Mucosa of descending colon (tissue), 3 donors: ENCODE measurements around the gene OTOA. TPM values are rescaled to one million over a fixed set of nuclear protein-coding genes. Genes with fewer than 3 reads are reported as not detected.

Experiments
- ATAC-seq: fragments of 200-7000 bp; cut with Tn5 transposase; one replicate; pipeline ENCODE4 v1.9.1; 2020; ENCODE audit warnings: mild to moderate bottlenecking, moderate library complexity
- DNase-seq, 3 donors: peaks; one replicate each; pipeline ENCODE4 v3.0.0-alpha.2; 2020
- H3K36me3 ChIP-seq: fragments of 200-600 bp; one replicate; pipeline ENCODE4 v1.8.0; 2021; ENCODE audit warnings: low read depth, mild to moderate bottlenecking
- H3K4me1 ChIP-seq: fragments of 200-600 bp; one replicate; pipeline ENCODE4 v1.8.0; 2021; ENCODE audit warnings: low read depth, mild to moderate bottlenecking
- H3K4me3 ChIP-seq: fragments of 200-600 bp; one replicate; pipeline ENCODE4 v1.8.0; 2021; ENCODE audit warnings: mild to moderate bottlenecking
- H3K9me3 ChIP-seq: fragments of 200-600 bp; one replicate; pipeline ENCODE4 v1.8.0; 2021; ENCODE audit warnings: mild to moderate bottlenecking
- intact Hi-C, 2 donors: fragments of 100-400 bp; cut with DNase I in 1 of 2; cut with micrococcal nuclease in 1 of 2; formaldehyde crosslinking; loops; one replicate each; pipeline versions ENCODE4 v1.11.0 to v1.11.1; 2022; cut with DNase I, micrococcal nuclease
- total RNA-seq, 3 donors: library from RNA; stranded (reverse); fragmentation: NEBNext Ultra II Directional in 2 of 3; extraction: Animal tissue kit (Norgen Biotek cat#: 25700) in 2 of 3; gene quantifications; one replicate each; pipeline versions ENCODE4 v1.2.1 to v1.2.4, GENCODE V29; 2021 to 2023
- TF ChIP-seq, protein P1 (sequence below): fragments of 200-600 bp; IDR thresholded peaks from one replicate; pipeline ENCODE4 v1.8.0; 2022; ENCODE audit warnings: antibody characterized with exemption, mild to moderate bottlenecking
- donor health status: DM: no; HTN: no; CAD: no; lungs with moderate emphysema.
- donor health status: DM: no; HTN: no; CAD: no.
- donor health status: DM: no; HTN: yes; CAD: no.

OTOA gene
- total RNA-seq, 3 donors from 2014 or later: 0.14 to 0.36 (median 0.25) TPM

DNA sequence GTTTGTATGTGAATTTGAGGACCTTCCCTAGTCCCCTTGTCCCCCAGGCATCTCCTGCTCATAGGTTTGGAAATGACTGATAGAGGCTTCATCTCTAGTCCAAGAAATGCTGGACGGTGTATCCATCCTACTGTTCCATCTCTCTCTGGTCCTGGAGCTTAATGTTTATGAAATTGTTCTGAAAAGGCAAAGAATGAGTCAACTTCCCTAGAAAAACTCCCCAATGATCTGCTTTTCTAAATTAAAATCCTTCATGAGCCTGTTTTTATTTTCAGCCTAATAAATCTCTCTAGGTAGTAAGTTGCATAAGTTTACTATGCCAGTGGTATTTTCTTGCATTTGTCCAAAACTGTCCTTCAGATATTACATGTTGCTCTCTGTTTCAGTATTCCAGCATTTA is 9.3 kb upstream of the OTOA start:
- Histone ChIP-seq H3K4me3 (no peak overlapping the region), H3K36me3 (no peaks in the 10 kb centered on the region), H3K9me3 (no peaks in the 10 kb centered on the region), H3K4me1 (no peaks in the 10 kb centered on the region)
- TF ChIP-seq, protein P1, sequence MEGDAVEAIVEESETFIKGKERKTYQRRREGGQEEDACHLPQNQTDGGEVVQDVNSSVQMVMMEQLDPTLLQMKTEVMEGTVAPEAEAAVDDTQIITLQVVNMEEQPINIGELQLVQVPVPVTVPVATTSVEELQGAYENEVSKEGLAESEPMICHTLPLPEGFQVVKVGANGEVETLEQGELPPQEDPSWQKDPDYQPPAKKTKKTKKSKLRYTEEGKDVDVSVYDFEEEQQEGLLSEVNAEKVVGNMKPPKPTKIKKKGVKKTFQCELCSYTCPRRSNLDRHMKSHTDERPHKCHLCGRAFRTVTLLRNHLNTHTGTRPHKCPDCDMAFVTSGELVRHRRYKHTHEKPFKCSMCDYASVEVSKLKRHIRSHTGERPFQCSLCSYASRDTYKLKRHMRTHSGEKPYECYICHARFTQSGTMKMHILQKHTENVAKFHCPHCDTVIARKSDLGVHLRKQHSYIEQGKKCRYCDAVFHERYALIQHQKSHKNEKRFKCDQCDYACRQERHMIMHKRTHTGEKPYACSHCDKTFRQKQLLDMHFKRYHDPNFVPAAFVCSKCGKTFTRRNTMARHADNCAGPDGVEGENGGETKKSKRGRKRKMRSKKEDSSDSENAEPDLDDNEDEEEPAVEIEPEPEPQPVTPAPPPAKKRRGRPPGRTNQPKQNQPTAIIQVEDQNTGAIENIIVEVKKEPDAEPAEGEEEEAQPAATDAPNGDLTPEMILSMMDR: no peak
- no peak for DNase-seq
- intact Hi-C loops: no loop called here
- ATAC-seq: no peak

DNA sequence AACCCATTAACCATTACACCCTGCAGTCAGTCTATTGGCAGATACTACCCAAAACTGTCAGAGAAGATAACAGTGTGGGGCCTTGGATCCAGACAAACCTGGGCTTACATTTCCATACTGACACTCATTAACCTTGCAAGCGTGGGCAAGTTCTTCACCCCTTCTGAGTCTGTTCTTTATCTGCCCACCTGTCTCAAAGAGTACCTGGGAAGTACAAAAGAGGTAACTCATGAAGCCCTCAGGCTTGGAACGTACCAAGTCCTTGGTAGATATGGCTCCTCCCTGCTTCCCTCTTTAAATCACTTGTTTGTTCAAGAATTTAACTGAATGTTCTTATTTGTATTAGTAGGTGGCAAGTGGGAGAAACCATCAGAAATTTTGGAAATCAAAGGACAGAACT is 8.9 kb upstream of the OTOA start:
- DNase-seq (no peak), ATAC-seq (no peak)
- Histone ChIP-seq H3K36me3 (no peaks in the 10 kb centered on the region), H3K4me3 (no peak overlapping the region), H3K9me3 (no peaks in the 10 kb centered on the region), H3K4me1 (no peaks in the 10 kb centered on the region)
- intact Hi-C loops: no loop called here
- TF ChIP-seq, protein P1: no peak

DNA sequence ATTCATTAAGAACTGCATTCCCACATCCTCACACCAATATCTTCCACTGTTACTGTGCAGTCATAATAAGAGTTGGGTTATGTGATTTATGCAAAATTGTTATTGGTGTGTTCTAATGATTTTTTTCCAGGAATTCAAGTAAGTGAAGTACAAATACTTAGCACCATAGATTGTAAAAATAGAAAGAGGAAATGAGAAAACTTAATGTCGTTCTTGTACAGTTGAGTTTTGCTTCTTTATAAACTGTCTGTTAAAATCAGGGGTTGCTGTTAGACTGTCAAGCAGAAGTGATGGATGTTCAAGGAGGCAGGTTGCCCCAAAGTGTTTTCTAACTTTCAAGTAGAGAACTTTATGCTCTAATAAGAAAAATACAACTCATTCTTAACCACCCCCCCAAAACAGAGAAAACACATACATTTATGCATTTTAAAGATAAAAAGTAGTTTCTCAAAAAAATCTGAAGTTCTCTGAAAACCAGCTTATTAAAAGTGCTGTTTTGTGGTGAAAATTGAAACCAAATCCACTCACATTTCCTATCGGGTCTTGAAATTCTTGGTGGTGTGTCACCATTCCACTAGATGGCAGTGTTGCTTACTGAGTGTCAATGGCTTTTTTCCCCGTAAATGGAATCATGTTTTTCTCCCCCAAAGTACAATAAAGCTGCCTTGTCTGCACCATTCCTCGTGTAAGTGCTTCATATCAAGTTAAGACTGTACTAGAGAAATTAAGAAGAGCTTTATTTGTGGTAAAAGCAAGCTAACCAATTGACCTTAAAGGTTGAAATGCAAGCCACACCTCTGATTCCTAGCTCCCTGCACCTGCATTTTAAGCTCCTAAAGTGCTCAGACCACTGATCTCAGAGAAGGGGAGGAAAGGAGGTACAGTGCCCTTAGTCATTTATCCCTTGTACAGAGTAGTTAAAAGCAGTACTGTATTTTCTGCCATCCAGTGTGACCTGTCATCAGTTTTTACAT is 6.7 kb upstream of the OTOA start:
- Histone ChIP-seq H3K4me1 (no peaks in the 10 kb centered on the region), H3K36me3 (no peaks in the 10 kb centered on the region), H3K9me3 (no peaks in the 10 kb centered on the region), H3K4me3 (no peak overlapping the region)
- intact Hi-C loops: no loop called here
- DNase-seq (peak in 1 of 3 donors; percentile 63), ATAC-seq (peak; percentile 66)
- TF ChIP-seq, protein P1: peak; percentile 70

DNA sequence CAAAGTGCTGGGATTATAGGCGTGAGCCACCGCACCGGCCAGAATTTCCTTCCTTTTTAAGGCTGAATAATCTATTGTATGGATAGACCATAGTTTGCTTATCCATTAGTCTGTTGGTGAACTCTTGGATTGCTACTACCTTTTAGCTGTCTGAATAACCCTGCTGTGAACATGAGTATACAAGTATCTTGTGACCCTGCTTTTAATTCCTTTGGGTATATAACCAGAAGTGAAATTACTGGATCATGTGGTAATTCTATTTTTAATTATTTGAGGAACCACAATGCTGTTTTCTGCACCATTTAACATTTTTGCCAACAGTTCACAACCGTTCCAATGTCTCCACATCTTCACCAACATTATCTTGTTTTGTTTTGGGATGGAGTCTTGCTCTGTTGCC is 4.6 kb upstream of the OTOA start:
- TF ChIP-seq, protein P1: no peak
- no peak for DNase-seq
- intact Hi-C loops: no loop called here
- H3K4me1 ChIP-seq: no peaks in the 10 kb centered on the region
- H3K9me3 ChIP-seq: no peaks in the 10 kb centered on the region
- no peak overlapping the region for H3K4me3 ChIP-seq
- H3K36me3 ChIP-seq: no peaks in the 10 kb centered on the region
- ATAC-seq: no peak

DNA sequence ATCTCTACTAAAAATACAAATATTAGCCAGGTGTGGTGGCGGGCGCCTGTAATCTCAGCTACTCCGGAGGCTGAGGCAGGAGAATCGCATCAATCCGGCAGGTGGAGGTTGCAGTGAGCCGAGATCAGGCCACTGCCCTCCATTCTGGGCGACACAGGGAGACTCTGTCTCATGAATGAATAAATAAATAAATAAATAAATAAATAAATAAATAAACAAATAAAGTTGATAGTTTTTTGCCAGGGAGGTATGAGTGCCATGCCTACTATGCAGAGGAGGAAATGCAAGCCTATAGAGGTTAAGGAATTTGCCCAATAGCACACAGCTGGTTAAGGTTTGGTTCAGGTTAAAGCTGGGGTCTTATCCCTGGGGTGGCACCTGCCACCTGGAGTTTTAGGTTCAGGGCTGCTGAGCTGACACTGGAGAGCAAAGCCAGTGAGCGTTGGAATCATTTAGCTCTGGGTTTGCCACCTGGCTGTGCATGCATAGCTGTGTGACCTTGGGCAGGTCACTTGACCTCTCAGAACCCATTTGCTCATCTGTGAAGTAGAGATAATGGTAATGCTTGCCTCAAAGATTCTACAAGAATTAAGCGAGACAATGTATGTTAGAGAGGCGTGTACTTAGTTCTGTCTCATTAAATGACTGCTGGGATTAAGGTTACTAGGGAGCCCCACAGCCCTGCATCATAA is 1.2 kb downstream of the OTOA start:
- H3K4me1 ChIP-seq: no peaks in the 10 kb centered on the region
- no peaks in the 10 kb centered on the region for H3K9me3 ChIP-seq
- intact Hi-C loops: no loop called here
- TF ChIP-seq, protein P1: no peak
- DNase-seq: no peak
- ATAC-seq: no peak
- no peaks in the 10 kb centered on the region for H3K36me3 ChIP-seq
- H3K4me3 ChIP-seq: no peak overlapping the region
